GM12872 (cell line): ENCODE results near the gene MAPRE2.

ENCODE experiments used
- TF ChIP-seq, protein P1 (sequence below): IDR thresholded peaks from 3 replicates; pipeline ENCODE4 v1.5.1; 2011; ENCODE audit warnings: low read depth, mild to moderate bottlenecking, low read length, moderate library complexity; ENCODE audit not compliant: insufficient read depth

The MAPRE2 gene

DNA sequence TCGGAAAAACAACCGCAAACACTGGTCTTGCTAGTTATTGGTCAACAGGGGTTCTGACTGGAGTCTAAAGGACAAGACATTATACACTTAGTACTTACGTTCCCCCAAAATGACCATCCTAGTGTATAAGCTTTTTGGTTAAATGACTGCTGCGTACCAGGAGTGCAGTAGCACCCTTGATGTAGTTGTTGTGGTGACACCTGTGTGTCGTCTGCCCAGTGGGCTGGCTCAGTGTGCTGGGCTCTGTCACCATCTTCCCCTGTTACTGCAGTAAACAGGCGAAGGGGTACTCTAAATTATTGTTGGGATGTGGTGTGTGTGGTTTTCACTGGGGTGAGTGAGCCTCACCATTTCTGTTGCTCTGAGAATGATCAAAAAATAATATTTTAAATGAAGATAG, 76.2 kb downstream of the MAPRE2 start:
- TF ChIP-seq, protein P1, sequence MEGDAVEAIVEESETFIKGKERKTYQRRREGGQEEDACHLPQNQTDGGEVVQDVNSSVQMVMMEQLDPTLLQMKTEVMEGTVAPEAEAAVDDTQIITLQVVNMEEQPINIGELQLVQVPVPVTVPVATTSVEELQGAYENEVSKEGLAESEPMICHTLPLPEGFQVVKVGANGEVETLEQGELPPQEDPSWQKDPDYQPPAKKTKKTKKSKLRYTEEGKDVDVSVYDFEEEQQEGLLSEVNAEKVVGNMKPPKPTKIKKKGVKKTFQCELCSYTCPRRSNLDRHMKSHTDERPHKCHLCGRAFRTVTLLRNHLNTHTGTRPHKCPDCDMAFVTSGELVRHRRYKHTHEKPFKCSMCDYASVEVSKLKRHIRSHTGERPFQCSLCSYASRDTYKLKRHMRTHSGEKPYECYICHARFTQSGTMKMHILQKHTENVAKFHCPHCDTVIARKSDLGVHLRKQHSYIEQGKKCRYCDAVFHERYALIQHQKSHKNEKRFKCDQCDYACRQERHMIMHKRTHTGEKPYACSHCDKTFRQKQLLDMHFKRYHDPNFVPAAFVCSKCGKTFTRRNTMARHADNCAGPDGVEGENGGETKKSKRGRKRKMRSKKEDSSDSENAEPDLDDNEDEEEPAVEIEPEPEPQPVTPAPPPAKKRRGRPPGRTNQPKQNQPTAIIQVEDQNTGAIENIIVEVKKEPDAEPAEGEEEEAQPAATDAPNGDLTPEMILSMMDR = no peak

DNA sequence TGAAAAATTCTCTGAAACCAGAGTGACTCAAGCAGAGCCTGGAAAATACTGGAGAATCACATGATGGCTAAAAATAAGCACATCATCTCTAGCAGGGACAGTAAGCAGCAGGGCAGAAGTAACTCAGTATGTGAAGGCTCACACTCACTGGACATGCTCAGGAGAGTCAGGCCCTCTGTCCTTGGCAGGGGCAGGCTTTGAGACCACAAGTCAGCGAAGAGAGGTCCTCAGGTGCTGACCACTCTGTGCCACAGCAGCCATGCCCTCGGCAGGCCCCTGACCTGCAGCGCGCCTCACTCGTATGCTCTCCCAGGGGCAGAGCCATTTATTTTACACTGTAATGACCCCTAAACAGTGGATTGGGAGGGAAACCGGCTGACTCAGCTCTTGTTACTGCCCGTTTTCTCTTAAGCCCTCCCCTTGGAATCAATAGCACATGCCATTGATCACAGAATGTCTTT, 76.8 kb downstream of the MAPRE2 start:
- TF ChIP-seq, protein P1 = no peak

DNA sequence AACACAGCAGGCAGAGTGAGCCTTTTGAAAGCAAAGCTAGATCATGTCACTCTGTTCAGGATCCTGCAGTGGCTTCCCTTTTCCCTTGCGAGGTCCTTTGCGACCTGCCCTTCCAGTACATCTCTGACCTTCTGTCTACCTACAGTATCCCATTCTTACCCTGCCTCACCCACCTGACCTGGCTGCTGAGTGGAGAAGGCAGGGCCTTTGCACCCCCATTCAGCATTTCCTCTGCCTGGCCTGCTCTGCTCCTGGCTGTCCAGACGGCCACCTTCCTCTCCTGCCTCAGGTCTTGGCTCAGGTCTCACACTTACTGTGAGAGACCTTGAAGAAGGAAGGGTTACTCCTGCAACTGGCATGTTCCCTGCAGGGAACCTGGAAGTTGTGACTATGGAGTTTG, 77.4 kb downstream of the MAPRE2 start:
- TF ChIP-seq, protein P1 = no peak

DNA sequence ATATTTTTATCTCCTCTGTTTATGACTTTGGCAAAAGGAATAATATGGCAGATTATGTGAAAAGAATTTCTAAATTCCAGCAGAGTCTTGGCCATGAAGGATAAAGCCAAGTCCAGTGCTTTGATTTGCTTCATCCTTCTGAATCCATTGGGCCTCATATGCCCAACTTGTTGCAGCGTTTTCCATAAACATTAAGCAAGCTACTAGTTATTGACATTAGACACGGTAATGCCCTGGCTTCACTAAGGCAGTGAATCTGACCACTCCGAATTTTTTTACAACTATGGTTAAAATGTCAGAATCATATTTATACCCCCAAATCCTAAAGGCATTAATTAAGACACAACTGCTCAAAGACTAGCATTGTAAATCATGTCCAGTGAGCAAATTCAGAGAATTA, 79.8 kb downstream of the MAPRE2 start:
- TF ChIP-seq, protein P1 = no peak

DNA sequence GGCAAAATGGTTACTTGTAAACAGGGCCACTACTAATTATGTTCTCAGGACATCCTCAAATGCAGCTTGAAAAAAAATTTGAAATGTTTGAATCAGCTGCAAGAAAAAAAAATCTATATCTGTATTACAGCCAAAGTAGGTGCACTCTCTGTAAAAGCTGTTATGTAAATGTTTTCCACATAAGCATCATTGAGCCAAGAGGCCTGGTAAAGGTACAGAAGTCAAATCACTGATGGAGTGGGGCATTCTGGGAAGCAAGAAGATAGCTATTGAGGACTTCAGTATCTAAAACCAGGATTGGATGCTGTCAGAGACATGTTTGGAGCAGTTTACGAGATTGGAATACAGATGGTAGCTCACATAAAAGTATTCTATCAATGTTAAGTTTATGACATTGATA, 80.3 kb downstream of the MAPRE2 start:
- TF ChIP-seq, protein P1 = no peak

DNA sequence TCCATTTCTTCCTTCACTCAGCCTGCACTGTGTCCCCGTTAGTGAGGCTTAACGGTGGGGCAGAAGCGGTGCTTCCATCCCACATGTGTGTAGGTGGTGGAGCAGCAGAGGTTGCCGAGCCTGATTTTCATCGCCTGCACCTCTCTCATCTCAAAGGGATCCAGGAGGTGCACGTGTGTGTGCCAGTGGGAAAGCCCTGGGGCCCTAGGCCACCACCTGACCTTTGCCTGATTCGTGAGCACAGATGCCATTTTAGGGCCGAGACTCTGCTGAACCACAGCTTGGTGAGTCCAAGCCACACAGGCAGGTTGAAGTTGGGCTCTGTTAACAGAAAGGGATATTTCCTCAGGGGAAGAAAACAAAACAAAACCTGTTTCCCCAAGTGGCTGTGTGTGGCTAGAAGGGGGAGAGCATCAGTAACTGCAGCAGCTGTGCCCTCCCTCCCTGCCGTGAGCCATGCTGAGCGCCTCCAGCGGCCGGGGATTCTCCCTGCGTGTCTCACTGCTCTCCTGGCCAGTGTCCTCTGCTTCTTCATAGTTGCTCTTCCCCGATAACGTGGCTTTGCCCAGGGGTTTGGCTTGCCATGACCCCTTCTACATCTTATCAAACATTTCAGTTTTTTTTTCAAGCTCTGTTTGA, 81.5 kb downstream of the MAPRE2 start:
- TF ChIP-seq, protein P1 = peak; percentile 88

DNA sequence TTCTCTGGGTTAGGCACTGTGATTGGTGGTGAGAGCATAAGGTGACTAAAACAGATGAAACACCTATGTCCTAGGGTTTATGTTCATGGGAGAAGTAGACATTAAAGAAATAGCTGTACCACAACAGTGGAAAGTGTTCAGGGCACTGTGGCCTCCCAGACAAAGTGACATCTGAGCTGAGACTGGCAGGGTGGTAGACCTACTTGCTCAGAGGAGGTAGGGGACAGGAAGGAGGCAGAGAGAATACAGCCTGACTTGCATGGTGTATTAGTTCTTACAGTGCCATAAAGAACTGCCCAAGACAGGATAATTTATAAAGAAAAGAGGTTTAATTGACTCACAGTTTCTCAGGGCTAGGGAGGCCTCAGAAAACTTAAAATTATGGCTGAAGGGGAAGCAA, 82.6 kb downstream of the MAPRE2 start:
- TF ChIP-seq, protein P1 = no peak

DNA sequence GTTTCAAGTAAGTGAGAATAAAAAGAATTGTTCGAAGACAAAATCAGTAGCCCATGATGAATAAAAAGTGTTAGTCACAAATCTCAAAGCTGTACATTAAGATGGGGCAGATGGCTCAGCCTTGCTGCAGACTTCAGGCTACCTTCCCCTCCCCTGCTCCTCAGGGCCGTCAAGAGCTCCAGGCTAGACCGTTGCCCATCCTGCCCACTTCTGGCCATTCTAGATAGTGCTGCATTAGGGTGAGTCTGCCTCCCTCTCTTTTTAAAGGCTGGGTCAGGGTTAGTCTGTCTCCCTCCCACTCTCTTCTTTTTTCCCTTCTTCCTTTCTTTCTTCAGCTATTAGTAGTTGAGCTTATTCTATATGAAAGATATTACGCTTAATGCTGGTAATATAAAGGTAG, 86.0 kb downstream of the MAPRE2 start:
- TF ChIP-seq, protein P1 = 0 out of 3 replicates have a peak, but pooled peaks have one; percentile 13
